ENCODE data around the gene TASP1. TPM values are rescaled to one million over a fixed set of nuclear protein-coding genes. Genes with fewer than 3 reads are reported as not detected.
A peak's percentile ranks its signal among the peaks of the same experiment; 100 is the strongest.

TASP1 gene
- polyA plus RNA-seq (2013): 4.5 and 4.8 TPM in 2 replicates

- WGBS (ENCODE audit: extremely low coverage, insufficient coverage, insufficient read length): no CpG with 5 or more reads among the region's 50 CpGs
- Histone ChIP-seq H3K4me3 (ENCODE audit: low read depth, low read length) (peak within 1 kb of the TSS; percentile 95), H3K9ac (ENCODE audit: low read length) (peak within 1 kb of the TSS; percentile 37), H2BK5ac (ENCODE audit: low read depth, low read length, poor library complexity) (no peak within 1 kb of the TSS), H3K27ac (ENCODE audit: low read depth, low read length) (peak within 1 kb of the TSS; percentile 11), H4K8ac (ENCODE audit: low read depth, low read length) (peak within 1 kb of the TSS; percentile 92), H4K91ac (ENCODE audit: low read depth, low read length) (peak within 1 kb of the TSS; percentile 56), H3K79me1 (ENCODE audit: low read length) (peaks cover 6% of the 10 kb centered on the region), H2AK5ac (ENCODE audit: low read length) (peak within 1 kb of the TSS; percentile 26), H3K4ac (ENCODE audit: low read depth, low read length) (peak within 1 kb of the TSS; percentile 65), H3K9me3 (ENCODE audit: insufficient read depth, low read depth, low read length) (no peaks in the 10 kb centered on the region), H2BK12ac (ENCODE audit: low read length) (no peak within 1 kb of the TSS), H2BK120ac (ENCODE audit: insufficient read depth, low read length, poor library complexity) (peak within 1 kb of the TSS; percentile 41), H3K79me2 (ENCODE audit: control insufficient read depth, insufficient read depth, low read length, poor library complexity) (peaks cover 5% of the 10 kb centered on the region), H3K36me3 (ENCODE audit: control insufficient read depth in 1 of 2, insufficient read depth in 2 of 2, low read length in 2 of 2) (no peaks in the 10 kb centered on the region), H4K12ac (ENCODE audit: low read depth, low read length) (peak within 1 kb of the TSS; percentile 78), H3K27me3 (ENCODE audit: insufficient read depth, low read length) (no peaks in the 10 kb centered on the region), H3K23ac (ENCODE audit: low read length) (no peak within 1 kb of the TSS), H3K4me2 (ENCODE audit: low read length) (peak within 1 kb of the TSS; percentile 81), H3K18ac (ENCODE audit: low read length) (peak within 1 kb of the TSS; percentile 82), H3K4me1 (ENCODE audit: control insufficient read depth in 1 of 2, insufficient read depth in 2 of 2, low read length in 2 of 2) (no peaks in the 10 kb centered on the region), H3K14ac (ENCODE audit: low read length) (peak within 1 kb of the TSS; percentile 81), H2AFZ (ENCODE audit: insufficient read depth, low read length, poor library complexity) (peak within 1 kb of the TSS; percentile 95)
- DNase-seq: peak; percentile 99 to 100
Measured at GRCh38 chr20:13638496-13639149, at the start of gene TASP1. TASP1 (minus strand) TSS chr20:13638932; CDS start chr20:13630078, 8,854 bp downstream.

GRCh38 chr20:13687815-13688214 is 49.1 kb upstream of the TASP1 start:
- Histone ChIP-seq H3K9me3 (ENCODE audit: insufficient read depth, low read depth, low read length) (peaks cover 1% of the 10 kb centered on the region), H3K27ac (ENCODE audit: low read depth, low read length) (no peak overlapping the region), H4K91ac (ENCODE audit: low read depth, low read length) (no peak overlapping the region), H4K8ac (ENCODE audit: low read depth, low read length) (no peak overlapping the region), H3K27me3 (ENCODE audit: insufficient read depth, low read length) (no peaks in the 10 kb centered on the region), H3K9ac (ENCODE audit: low read length) (no peak overlapping the region), H2AFZ (ENCODE audit: insufficient read depth, low read length, poor library complexity) (no peak overlapping the region), H3K18ac (ENCODE audit: low read length) (no peak overlapping the region), H3K4ac (ENCODE audit: low read depth, low read length) (no peak overlapping the region), H3K4me1 (ENCODE audit: control insufficient read depth in 1 of 2, insufficient read depth in 2 of 2, low read length in 2 of 2) (no peaks in the 10 kb centered on the region), H3K4me3 (ENCODE audit: low read depth, low read length) (no peak overlapping the region), H2BK120ac (ENCODE audit: insufficient read depth, low read length, poor library complexity) (no peak overlapping the region), H3K4me2 (ENCODE audit: low read length) (no peak overlapping the region), H2BK12ac (ENCODE audit: low read length) (no peak overlapping the region), H3K36me3 (ENCODE audit: control insufficient read depth in 1 of 2, insufficient read depth in 2 of 2, low read length in 2 of 2) (no peaks in the 10 kb centered on the region), H2AK5ac (ENCODE audit: low read length) (no peak overlapping the region), H3K23ac (ENCODE audit: low read length) (no peak overlapping the region), H2BK5ac (ENCODE audit: low read depth, low read length, poor library complexity) (no peak overlapping the region), H3K79me2 (ENCODE audit: control insufficient read depth, insufficient read depth, low read length, poor library complexity) (no peaks in the 10 kb centered on the region), H3K14ac (ENCODE audit: low read length) (no peak overlapping the region), H4K12ac (ENCODE audit: low read depth, low read length) (no peak overlapping the region), H3K79me1 (ENCODE audit: low read length) (no peaks in the 10 kb centered on the region)
- WGBS (ENCODE audit: extremely low coverage, insufficient coverage, insufficient read length): no CpG with 5 or more reads among the region's 3 CpGs
- no peak for DNase-seq

GRCh38 chr20:13685623-13686022 is 46.9 kb upstream of the TASP1 start:
- no peak overlapping the region for H3K14ac ChIP-seq (ENCODE audit: low read length)
- no CpG with 5 or more reads among the region's 2 CpGs for WGBS (ENCODE audit: extremely low coverage, insufficient coverage, insufficient read length)
- no peak overlapping the region for H3K18ac ChIP-seq (ENCODE audit: low read length)
- H4K8ac ChIP-seq (ENCODE audit: low read depth, low read length): no peak overlapping the region
- no peak overlapping the region for H3K4me2 ChIP-seq (ENCODE audit: low read length)
- H2AK5ac ChIP-seq (ENCODE audit: low read length): no peak overlapping the region
- peaks cover 0 to 3% of the 10 kb centered on the region in 2 experiments for H3K4me1 ChIP-seq (ENCODE audit: control insufficient read depth in 1 of 2, insufficient read depth in 2 of 2, low read length in 2 of 2)
- H3K27me3 ChIP-seq (ENCODE audit: insufficient read depth, low read length): no peaks in the 10 kb centered on the region
- H3K27ac ChIP-seq (ENCODE audit: low read depth, low read length): no peak overlapping the region
- no peak overlapping the region for H4K12ac ChIP-seq (ENCODE audit: low read depth, low read length)
- H2BK12ac ChIP-seq (ENCODE audit: low read length): no peak overlapping the region
- no peak overlapping the region for H2BK120ac ChIP-seq (ENCODE audit: insufficient read depth, low read length, poor library complexity)
- DNase-seq: no peak
- no peak overlapping the region for H2AFZ ChIP-seq (ENCODE audit: insufficient read depth, low read length, poor library complexity)
- H3K79me1 ChIP-seq (ENCODE audit: low read length): no peaks in the 10 kb centered on the region
- H3K9ac ChIP-seq (ENCODE audit: low read length): no peak overlapping the region
- no peaks in the 10 kb centered on the region for H3K79me2 ChIP-seq (ENCODE audit: control insufficient read depth, insufficient read depth, low read length, poor library complexity)
- no peaks in the 10 kb centered on the region for H3K36me3 ChIP-seq (ENCODE audit: control insufficient read depth in 1 of 2, insufficient read depth in 2 of 2, low read length in 2 of 2)
- H2BK5ac ChIP-seq (ENCODE audit: low read depth, low read length, poor library complexity): no peak overlapping the region
- no peak overlapping the region for H4K91ac ChIP-seq (ENCODE audit: low read depth, low read length)
- no peak overlapping the region for H3K4me3 ChIP-seq (ENCODE audit: low read depth, low read length)
- no peak overlapping the region for H3K4ac ChIP-seq (ENCODE audit: low read depth, low read length)
- H3K9me3 ChIP-seq (ENCODE audit: insufficient read depth, low read depth, low read length): peaks cover 1% of the 10 kb centered on the region
- H3K23ac ChIP-seq (ENCODE audit: low read length): no peak overlapping the region

- H3K23ac ChIP-seq (ENCODE audit: low read length): peak overlapping the region; percentile 12
- no peak overlapping the region for H3K4ac ChIP-seq (ENCODE audit: low read depth, low read length)
- peaks cover 0 to 3% of the 10 kb centered on the region in 2 experiments for H3K4me1 ChIP-seq (ENCODE audit: control insufficient read depth in 1 of 2, insufficient read depth in 2 of 2, low read length in 2 of 2)
- H3K18ac ChIP-seq (ENCODE audit: low read length): no peak overlapping the region
- H2AK5ac ChIP-seq (ENCODE audit: low read length): no peak overlapping the region
- H3K9me3 ChIP-seq (ENCODE audit: insufficient read depth, low read depth, low read length): peaks cover 1% of the 10 kb centered on the region
- no peak overlapping the region for H3K27ac ChIP-seq (ENCODE audit: low read depth, low read length)
- no peak overlapping the region for H3K4me2 ChIP-seq (ENCODE audit: low read length)
- H3K79me1 ChIP-seq (ENCODE audit: low read length): no peaks in the 10 kb centered on the region
- no peak overlapping the region for H3K4me3 ChIP-seq (ENCODE audit: low read depth, low read length)
- H3K14ac ChIP-seq (ENCODE audit: low read length): no peak overlapping the region
- H3K27me3 ChIP-seq (ENCODE audit: insufficient read depth, low read length): no peaks in the 10 kb centered on the region
- no peak overlapping the region for H4K12ac ChIP-seq (ENCODE audit: low read depth, low read length)
- no peak overlapping the region for H4K91ac ChIP-seq (ENCODE audit: low read depth, low read length)
- no peak overlapping the region for H2BK12ac ChIP-seq (ENCODE audit: low read length)
- no peak overlapping the region for H2AFZ ChIP-seq (ENCODE audit: insufficient read depth, low read length, poor library complexity)
- H3K36me3 ChIP-seq (ENCODE audit: control insufficient read depth in 1 of 2, insufficient read depth in 2 of 2, low read length in 2 of 2): no peaks in the 10 kb centered on the region
- H4K8ac ChIP-seq (ENCODE audit: low read depth, low read length): no peak overlapping the region
- no peak overlapping the region for H2BK5ac ChIP-seq (ENCODE audit: low read depth, low read length, poor library complexity)
- no peak overlapping the region for H3K9ac ChIP-seq (ENCODE audit: low read length)
- H2BK120ac ChIP-seq (ENCODE audit: insufficient read depth, low read length, poor library complexity): no peak overlapping the region
- no peaks in the 10 kb centered on the region for H3K79me2 ChIP-seq (ENCODE audit: control insufficient read depth, insufficient read depth, low read length, poor library complexity)
- no CpG with 5 or more reads among the region's 5 CpGs for WGBS (ENCODE audit: extremely low coverage, insufficient coverage, insufficient read length)
- DNase-seq: no peak
Measured at GRCh38 chr20:13684566-13685222, 46.0 kb upstream of the TASP1 start.
